SK-N-SH treated with all-trans-retinoic acid at 6 μM for 48 hours (cell line): ENCODE results near the gene NOP53.
A peak's percentile ranks its signal among the peaks of the same experiment; 100 is the strongest.

Experiments
- ATAC-seq: fragments of 200-7000 bp; cut with Tn5 transposase; 3 replicates; pipeline ENCODE4 v1.9.1; 2020; ENCODE audit warnings: mild to moderate bottlenecking, moderate library complexity
- ARNTL ChIP-seq: fragments of 450-650 bp; formaldehyde crosslinking; IDR thresholded peaks from 2 replicates; pipeline ENCODE4 v1.5.0; 2020; ENCODE audit warnings: low read depth, mild to moderate bottlenecking, moderate library complexity, borderline replicate concordance
- CREB5 ChIP-seq: fragments of 250-450 bp; sonication (Bioruptor Pico); IDR thresholded peaks from 2 replicates; pipeline ENCODE4 v1.5.1; 2020; ENCODE audit warnings: low read depth, mild to moderate bottlenecking, moderate library complexity
- CSDC2 ChIP-seq: fragments of 250-450 bp; sonication (Bioruptor Pico); IDR thresholded peaks from 2 replicates; pipeline ENCODE4 v1.5.0; 2020; ENCODE audit warnings: mild to moderate bottlenecking, moderate library complexity
- CSRNP3 ChIP-seq: fragments of 250-450 bp; sonication (Bioruptor Pico); IDR thresholded peaks from 2 replicates; pipeline ENCODE4 v1.5.1; 2021; ENCODE audit warnings: mild to moderate bottlenecking, moderate library complexity
- GLIS3 ChIP-seq: fragments of 250-450 bp; sonication (Bioruptor Pico); IDR thresholded peaks from 2 replicates; pipeline ENCODE4 v1.5.0; 2020; ENCODE audit warnings: mild to moderate bottlenecking, moderate library complexity
- PATZ1 ChIP-seq: fragments of 250-450 bp; sonication (Bioruptor Pico); IDR thresholded peaks from 2 replicates; pipeline ENCODE4 v1.8.0; 2020; ENCODE audit warnings: mild to moderate bottlenecking, moderate library complexity, borderline replicate concordance
- POU6F1 ChIP-seq: fragments of 250-450 bp; sonication (Bioruptor Pico); IDR thresholded peaks from 2 replicates; pipeline ENCODE4 v1.8.0; 2021; ENCODE audit warnings: low read depth, mild to moderate bottlenecking, moderate library complexity, borderline replicate concordance
- PPARA ChIP-seq: fragments of 250-450 bp; sonication (Bioruptor Pico); IDR thresholded peaks from 2 replicates; pipeline ENCODE4 v1.5.0; 2020; ENCODE audit warnings: mild to moderate bottlenecking, borderline replicate concordance
- RARB ChIP-seq: fragments of 250-450 bp; sonication (Bioruptor Pico); IDR thresholded peaks from 2 replicates; pipeline ENCODE4 v1.8.0; 2021; ENCODE audit warnings: mild to moderate bottlenecking, moderate library complexity
- SNAI2 ChIP-seq: fragments of 250-450 bp; sonication (Bioruptor Pico); IDR thresholded peaks from 2 replicates; pipeline ENCODE4 v1.5.0; 2020; ENCODE audit warnings: mild to moderate bottlenecking, moderate library complexity
- TCF4 ChIP-seq: fragments of 250-450 bp; sonication (Bioruptor Pico); IDR thresholded peaks from 2 replicates; pipeline ENCODE4 v1.8.0; 2021; ENCODE audit warnings: mild to moderate bottlenecking, moderate library complexity, borderline replicate concordance
- TOX ChIP-seq: fragments of 250-450 bp; sonication (Bioruptor Pico); IDR thresholded peaks from 2 replicates; pipeline ENCODE4 v1.8.0; 2021; ENCODE audit warnings: mild to moderate bottlenecking, moderate library complexity, borderline replicate concordance
- TSHZ2 ChIP-seq: fragments of 250-450 bp; sonication (Bioruptor Pico); IDR thresholded peaks from 2 replicates; pipeline ENCODE4 v1.5.0; 2020; ENCODE audit warnings: mild to moderate bottlenecking, moderate library complexity
- ZC3H10 ChIP-seq: fragments of 250-450 bp; sonication (Bioruptor Pico); IDR thresholded peaks from 2 replicates; pipeline ENCODE4 v1.5.1; 2021; ENCODE audit warnings: mild to moderate bottlenecking, moderate library complexity
- ZFP3 ChIP-seq: fragments of 250-450 bp; sonication (Bioruptor Pico); IDR thresholded peaks from 2 replicates; pipeline ENCODE4 v1.5.0; 2020; ENCODE audit warnings: mild to moderate bottlenecking, moderate library complexity
- ZFP30 ChIP-seq: fragments of 450-650 bp; formaldehyde crosslinking; IDR thresholded peaks from 2 replicates; pipeline ENCODE4 v1.5.0; 2022; ENCODE audit warnings: mild to moderate bottlenecking, moderate library complexity
- ZNF565 ChIP-seq: fragments of 450-650 bp; formaldehyde crosslinking; conservative IDR thresholded peaks from 2 replicates; pipeline ENCODE4 v1.5.0; 2020; ENCODE audit warnings: low read depth, mild to moderate bottlenecking, moderate library complexity
- ZNF70 ChIP-seq: fragments of 450-650 bp; formaldehyde crosslinking; IDR thresholded peaks from 2 replicates; pipeline ENCODE4 v1.5.0; 2020; ENCODE audit warnings: mild to moderate bottlenecking, moderate library complexity
- ZNF8 ChIP-seq: fragments of 450-650 bp; formaldehyde crosslinking; IDR thresholded peaks from 2 replicates; pipeline ENCODE4 v1.5.0; 2020; ENCODE audit warnings: mild to moderate bottlenecking, moderate library complexity

Gene NOP53

GRCh38 chr19:47778049-47778953 lies 33.0 kb downstream of the NOP53 start, which contains the start of gene SELENOW:
TSS of gene SELENOW (plus strand) at chr19:47778703. CDS start at chr19:47778786, 83 bp downstream.
- no peak for TF ChIP-seq ZFP30 (CRISPR knock-in tag)
- TF ChIP-seq CSDC2 (CRISPR knock-in tag): no peak
- TF ChIP-seq POU6F1 (CRISPR knock-in tag): no peak
- no peak for TF ChIP-seq RARB (CRISPR knock-in tag)
- TF ChIP-seq TOX (CRISPR knock-in tag): no peak
- TF ChIP-seq SNAI2 (CRISPR knock-in tag): no peak
- no peak for TF ChIP-seq TSHZ2
- peak; percentile 96 for ATAC-seq

GRCh38 chr19:47778954-47779351 lies 33.6 kb downstream of the NOP53 start:
- ATAC-seq: peak; percentile 34
- TF ChIP-seq ZC3H10 (CRISPR knock-in tag) (no peak), ZNF8 (CRISPR knock-in tag) (no peak), GLIS3 (CRISPR knock-in tag) (no peak), ARNTL (CRISPR knock-in tag) (no peak), CSDC2 (CRISPR knock-in tag) (no peak), PPARA (no peak), ZFP3 (CRISPR knock-in tag) (no peak), RARB (CRISPR knock-in tag) (no peak), ZNF70 (CRISPR knock-in tag) (no peak), ZNF565 (CRISPR knock-in tag) (no peak), TOX (CRISPR knock-in tag) (no peak), TCF4 (CRISPR knock-in tag) (no peak), POU6F1 (CRISPR knock-in tag) (no peak), CSRNP3 (no peak), CREB5 (CRISPR knock-in tag) (no peak)

GRCh38 chr19:47779524-47780214 lies 34.3 kb downstream of the NOP53 start:
- ATAC-seq: no peak
- no peak for TF ChIP-seq CSDC2 (CRISPR knock-in tag)
- no peak for TF ChIP-seq ZNF8 (CRISPR knock-in tag)
- TF ChIP-seq TOX (CRISPR knock-in tag): no peak
- no peak for TF ChIP-seq ZNF70 (CRISPR knock-in tag)
- no peak for TF ChIP-seq ZFP30 (CRISPR knock-in tag)
- TF ChIP-seq ZNF565 (CRISPR knock-in tag): no peak
- no peak for TF ChIP-seq ZFP3 (CRISPR knock-in tag)
- TF ChIP-seq PPARA: no peak
- no peak for TF ChIP-seq PATZ1
- no peak for TF ChIP-seq GLIS3 (CRISPR knock-in tag)
- TF ChIP-seq TSHZ2: no peak
- TF ChIP-seq RARB (CRISPR knock-in tag): no peak
